Neural progenitor cell (in vitro differentiated cells): Measurements from ENCODE around the gene OR5H2.

ENCODE experiments used
- EZH2 ChIP-seq: fragments of 200-600 bp; sonication (generic); IDR thresholded peaks from 2 replicates; pipeline ENCODE4 v1.6.1; 2017; ENCODE audit warnings: antibody characterized with exemption, mild to moderate bottlenecking, moderate library complexity
- EZH2phosphoT487 ChIP-seq: fragments of 200-600 bp; sonication (generic); IDR thresholded peaks from 2 replicates; pipeline ENCODE4 v1.6.1; 2017; ENCODE audit warnings: antibody characterized with exemption
- TF ChIP-seq, protein P1 (sequence below): fragments of 200-600 bp; sonication (generic); IDR thresholded peaks from 2 replicates; pipeline ENCODE4 v1.5.1; 2017; ENCODE audit warnings: antibody characterized with exemption, mild to moderate bottlenecking

DNA sequence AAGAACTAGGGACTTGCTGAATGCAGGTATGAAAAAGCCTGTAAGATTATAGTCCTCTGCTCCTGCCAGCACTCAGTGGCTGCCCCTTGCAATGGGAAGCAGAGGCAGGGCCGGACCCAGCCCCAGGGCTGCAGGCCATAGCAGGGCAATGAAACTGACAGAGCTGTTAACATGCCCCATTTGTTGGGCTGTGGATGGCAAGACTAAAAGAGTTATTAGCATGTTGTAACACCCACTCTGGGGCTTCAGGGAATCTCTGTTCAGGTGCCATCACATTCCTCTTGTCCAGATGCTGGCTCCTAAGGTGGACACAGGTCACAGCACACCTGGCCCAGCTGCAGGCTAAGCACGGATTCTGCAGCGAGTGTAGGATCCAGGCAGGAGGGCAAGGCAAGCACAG, 7.4 kb upstream of the OR5H2 start:
- TF ChIP-seq, protein P1, sequence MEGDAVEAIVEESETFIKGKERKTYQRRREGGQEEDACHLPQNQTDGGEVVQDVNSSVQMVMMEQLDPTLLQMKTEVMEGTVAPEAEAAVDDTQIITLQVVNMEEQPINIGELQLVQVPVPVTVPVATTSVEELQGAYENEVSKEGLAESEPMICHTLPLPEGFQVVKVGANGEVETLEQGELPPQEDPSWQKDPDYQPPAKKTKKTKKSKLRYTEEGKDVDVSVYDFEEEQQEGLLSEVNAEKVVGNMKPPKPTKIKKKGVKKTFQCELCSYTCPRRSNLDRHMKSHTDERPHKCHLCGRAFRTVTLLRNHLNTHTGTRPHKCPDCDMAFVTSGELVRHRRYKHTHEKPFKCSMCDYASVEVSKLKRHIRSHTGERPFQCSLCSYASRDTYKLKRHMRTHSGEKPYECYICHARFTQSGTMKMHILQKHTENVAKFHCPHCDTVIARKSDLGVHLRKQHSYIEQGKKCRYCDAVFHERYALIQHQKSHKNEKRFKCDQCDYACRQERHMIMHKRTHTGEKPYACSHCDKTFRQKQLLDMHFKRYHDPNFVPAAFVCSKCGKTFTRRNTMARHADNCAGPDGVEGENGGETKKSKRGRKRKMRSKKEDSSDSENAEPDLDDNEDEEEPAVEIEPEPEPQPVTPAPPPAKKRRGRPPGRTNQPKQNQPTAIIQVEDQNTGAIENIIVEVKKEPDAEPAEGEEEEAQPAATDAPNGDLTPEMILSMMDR: no peak
- no peak for TF ChIP-seq EZH2
- no peak for TF ChIP-seq EZH2phosphoT487
